H1 (cell line): ENCODE results near the gene XPNPEP3. TPM values are rescaled to one million over a fixed set of nuclear protein-coding genes. Genes with fewer than 3 reads are reported as not detected.
A peak's percentile ranks its signal among the peaks of the same experiment; 100 is the strongest.

Experiments
- TEAD4 ChIP-seq: IDR thresholded peaks from 2 replicates; pipeline ENCODE4 v1.6.1; 2012; ENCODE audit warnings: low read depth, low read length, inconsistent platforms, mixed read lengths
- polyA plus RNA-seq, 7 experiments: library from polyadenylated mRNA; depleted of rRNA in 3 of 7; stranded (reverse) in 5 of 7; unstranded in 2 of 7; fragments of >200 nt in 5 of 7; fragments of 200-250 nt in 2 of 7; gene quantifications; 1 replicate in 5 of 7; 2 replicates in 1 of 7; 4 replicates in 1 of 7; pipeline versions ENCODE4 v1.2.1 to v1.2.3, GENCODE V29; 2011 to 2013; ENCODE audit warnings: missing spikeins in 2 of 7, mixed read lengths in 2 of 7
- total RNA-seq: library from RNA; stranded (reverse); fragmentation: NEBNext Ultra II Directional; extraction: Animal tissue kit (Norgen Biotek cat#: 25700); gene quantifications from 2 replicates; pipeline ENCODE4 v1.2.1, GENCODE V29; 2021

Gene XPNPEP3
- total and polyA plus RNA-seq, 2 of the 8 experiments (the other 6 are each of a cell fraction or from before 2014, with no cell fraction given) = 25.8 to 29.2 TPM

GRCh38 chr22:40826984-40827741 is 29.8 kb upstream of the XPNPEP3 start (continued):
- TF ChIP-seq TEAD4 = peak; percentile 99
